GM19395 (cell line): ENCODE results near the gene TEX12.
"Not testable (repeated sequence)": the region's sequence is repeated elsewhere in the genome, so short reads cannot be mapped to it uniquely, and the experiment has no call there.

Experiments
- ATAC-seq: cut with Tn5 transposase; IDR thresholded peaks from one replicate; pipeline ENCODE4 v1.9.1; 2021; ENCODE audit warnings: mild to moderate bottlenecking, moderate library complexity; ENCODE audit not compliant: unreplicated experiment

The TEX12 gene

DNA sequence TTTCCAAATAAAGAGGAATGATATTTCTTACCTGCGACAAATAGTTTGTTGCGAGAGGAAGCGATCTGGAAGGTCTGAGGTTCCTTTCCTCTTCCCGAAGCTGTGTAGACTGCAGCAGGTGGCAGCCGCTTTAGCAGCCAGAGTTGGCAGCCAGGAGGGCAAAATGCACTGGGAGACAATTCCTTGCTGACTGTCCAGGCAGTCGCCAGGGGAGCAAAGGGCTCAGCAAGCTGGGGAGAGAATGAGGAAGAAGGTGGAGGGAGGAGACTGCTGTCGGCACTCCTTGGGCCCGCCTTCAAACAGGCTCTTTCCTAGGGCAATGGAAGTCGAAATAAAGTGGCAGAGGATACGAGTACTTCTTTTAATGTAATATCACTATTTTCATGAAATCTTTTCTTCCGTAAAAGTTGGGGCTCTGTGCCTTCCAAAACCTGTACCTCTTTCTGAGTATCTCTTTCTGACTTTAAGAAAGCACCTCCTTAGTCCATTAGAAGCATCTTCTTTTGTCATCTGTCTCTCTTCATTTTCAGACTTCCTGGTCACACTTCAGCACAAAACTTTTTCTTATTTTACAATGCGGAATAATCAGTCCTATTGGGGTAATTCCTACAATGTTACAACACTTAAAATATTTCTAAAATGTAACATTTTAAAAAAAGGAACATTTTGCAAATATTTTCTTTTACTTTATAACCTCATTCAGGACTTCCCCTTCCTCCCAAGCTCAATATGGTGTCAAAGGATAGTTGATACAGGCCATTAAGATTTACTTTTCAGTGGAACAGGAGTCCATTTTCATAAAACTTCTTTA lies 3.1 kb upstream of the TEX12 start, which contains the start of gene IL18:
IL18 (minus strand) TSS at position 220 of the 811 bp plus-strand sequence. CDS start 9,041 bp downstream, outside the sequence.
- ATAC-seq = no peak

GRCh38 chr11:112165049-112165448 lies 2.1 kb upstream of the TEX12 start:
- no peak for ATAC-seq

- ATAC-seq = no peak
Measured at GRCh38 chr11:112166562-112166961, 610 bp upstream of the TEX12 start.

DNA sequence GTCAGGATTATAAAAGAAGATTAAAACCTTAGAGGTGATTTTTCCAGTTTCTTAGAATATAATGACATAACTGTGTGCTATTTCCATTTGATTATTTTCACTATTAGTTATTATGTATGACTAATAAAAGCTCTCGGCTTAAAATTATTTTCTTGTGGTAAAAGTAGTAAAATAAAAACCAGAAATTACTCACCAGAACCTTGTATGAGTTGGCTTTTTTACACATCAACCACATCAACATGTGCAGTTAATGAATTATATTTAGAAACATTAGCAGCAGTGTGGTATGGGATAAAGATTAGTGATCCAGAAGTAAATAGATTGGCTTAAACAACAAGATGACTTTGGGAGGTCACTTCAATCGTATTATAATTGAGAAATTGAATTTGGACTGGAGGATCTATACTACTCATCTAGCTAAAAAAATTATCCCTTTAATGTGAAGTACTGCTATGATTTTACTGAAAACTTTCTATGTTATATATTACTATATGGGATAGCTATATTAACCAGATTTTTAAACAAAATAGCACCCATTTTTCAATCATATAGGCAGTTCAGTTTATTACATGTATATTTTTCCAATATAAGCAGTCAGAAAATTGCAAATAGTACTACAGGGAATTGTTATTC lies 5.3 kb downstream of the TEX12 start:
- peak; percentile 68 for ATAC-seq

GRCh38 chr11:112173152-112173551 lies 6.0 kb downstream of the TEX12 start:
- ATAC-seq = no peak

DNA sequence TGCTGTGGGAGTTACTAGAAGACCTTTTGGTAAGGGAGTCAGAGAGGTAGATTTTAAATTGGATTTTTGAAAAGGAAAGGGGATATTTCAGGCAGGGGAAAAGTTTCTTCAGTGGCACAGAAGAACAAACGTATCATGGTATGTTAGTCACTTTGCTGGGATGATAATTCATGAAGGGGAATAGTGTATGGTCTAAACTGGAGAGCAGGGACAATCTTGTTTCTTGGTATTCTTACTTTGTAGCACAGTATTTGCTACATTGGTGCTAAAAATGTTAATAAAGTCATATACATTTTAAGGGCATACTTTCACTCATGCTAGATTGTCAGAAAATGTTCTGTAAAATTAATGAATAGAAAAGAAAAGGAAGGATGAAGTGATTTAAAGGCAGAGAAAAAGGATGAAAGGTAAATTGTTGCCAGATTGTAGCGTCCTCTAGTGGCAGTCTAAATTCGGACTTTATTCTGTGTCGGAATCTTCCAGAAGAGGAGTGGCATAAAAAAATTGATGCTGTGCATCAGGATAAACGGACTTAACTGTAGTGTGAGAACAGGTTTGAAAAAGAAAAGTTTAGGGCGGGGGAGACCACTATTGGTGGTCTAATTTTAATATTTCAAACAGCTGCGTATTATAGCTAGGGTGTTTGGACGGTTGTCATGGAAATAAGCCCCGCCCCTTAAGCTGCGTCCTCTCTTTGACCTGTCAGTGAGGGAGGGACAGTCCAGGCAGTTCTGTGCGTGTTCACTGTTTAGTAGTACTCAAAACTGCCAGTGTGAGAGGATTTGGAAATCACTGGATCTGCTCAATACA lies 7.8 kb downstream of the TEX12 start, which contains the start of gene BCO2:
BCO2 (plus strand) TSS at position 724 of the 810 bp plus-strand sequence. CDS start 90 bp downstream, outside the sequence.
- ATAC-seq = peak; percentile 61

GRCh38 chr11:112175599-112175952 lies 8.4 kb downstream of the TEX12 start:
- ATAC-seq = no peak

DNA sequence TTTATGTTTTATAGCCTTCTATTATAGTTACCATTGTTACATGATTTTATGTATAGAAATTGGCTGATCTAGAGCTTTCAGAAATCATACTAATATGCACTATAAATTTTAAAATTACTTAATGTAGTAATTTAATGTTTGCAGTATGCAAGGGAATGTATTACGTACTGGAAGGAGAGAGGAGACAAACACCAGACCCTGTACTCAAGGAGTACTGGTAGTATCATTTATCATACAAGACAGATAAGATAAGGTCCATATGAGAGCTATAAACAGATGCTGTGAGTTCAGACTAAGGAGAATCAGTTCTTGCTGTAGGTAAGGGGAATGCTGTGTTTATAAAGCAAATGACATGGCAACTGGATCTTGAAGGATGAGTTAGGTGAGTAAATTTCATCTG lies 8.9 kb downstream of the TEX12 start:
- ATAC-seq = no peak

GRCh38 chr11:112177589-112177988 lies 10.4 kb downstream of the TEX12 start:
- no peak for ATAC-seq

GRCh38 chr11:112178428-112178827 lies 11.3 kb downstream of the TEX12 start:
- ATAC-seq = no peak

GRCh38 chr11:112178936-112179335 lies 11.8 kb downstream of the TEX12 start:
- no peak for ATAC-seq

DNA sequence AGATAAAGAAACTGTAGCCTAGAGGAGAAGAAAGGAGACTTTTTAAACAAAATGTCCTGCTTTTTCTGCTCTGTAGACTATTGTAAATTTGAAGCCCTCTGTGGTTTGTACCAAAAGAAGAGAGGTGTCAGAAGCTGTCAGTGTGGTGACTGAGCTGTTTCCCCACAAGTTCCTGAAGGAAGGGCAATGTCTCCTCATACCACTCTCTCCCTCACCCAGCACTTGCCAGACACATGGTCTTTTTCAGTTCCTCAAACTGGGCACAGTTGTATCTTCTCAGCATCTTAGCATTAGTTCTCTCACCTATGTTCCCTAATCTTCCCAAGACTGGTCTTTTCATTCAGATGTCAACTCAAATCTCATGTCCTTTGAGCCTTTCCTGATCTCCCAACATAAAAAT lies 12.4 kb downstream of the TEX12 start:
- ATAC-seq = peak; percentile 70

DNA sequence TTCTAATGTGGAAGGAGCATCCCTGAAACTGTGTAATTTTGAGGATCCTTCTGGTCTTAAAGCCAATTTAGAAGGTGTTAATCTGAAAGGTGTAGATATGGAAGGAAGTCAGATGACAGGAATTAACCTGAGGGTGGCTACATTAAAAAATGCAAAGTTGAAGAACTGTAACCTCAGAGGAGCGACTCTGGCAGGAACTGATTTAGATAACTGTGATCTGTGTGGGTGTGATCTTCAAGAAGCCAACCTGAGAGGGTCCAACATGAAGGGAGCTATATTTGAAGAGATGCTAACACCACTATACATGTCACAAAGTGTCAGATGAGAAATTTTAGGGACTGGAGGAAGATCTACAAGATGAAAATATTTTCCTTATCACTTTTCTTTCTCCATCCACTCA lies 15.7 kb downstream of the TEX12 start:
- no peak for ATAC-seq

DNA sequence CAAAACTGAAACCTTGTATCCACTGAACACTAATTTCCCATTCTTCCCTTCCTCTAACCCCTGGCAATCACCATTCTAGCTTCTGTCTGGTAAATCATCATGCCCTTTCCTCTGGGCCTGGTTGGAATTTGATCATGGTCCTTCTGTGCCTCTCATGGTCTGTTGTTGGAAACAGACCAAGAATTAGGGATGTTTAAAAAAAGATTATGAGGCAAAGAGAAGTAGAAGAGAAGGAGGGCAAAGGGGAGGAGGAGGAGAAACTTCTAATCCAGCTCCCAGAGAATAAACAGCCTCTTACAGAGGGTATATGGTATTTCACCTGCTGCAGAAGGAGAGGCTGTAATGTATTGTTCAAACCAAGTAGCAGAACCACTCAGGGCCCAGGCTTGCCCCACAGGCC lies 18.7 kb downstream of the TEX12 start:
- no peak for ATAC-seq

GRCh38 chr11:112186304-112186703 lies 19.1 kb downstream of the TEX12 start:
- no peak for ATAC-seq

DNA sequence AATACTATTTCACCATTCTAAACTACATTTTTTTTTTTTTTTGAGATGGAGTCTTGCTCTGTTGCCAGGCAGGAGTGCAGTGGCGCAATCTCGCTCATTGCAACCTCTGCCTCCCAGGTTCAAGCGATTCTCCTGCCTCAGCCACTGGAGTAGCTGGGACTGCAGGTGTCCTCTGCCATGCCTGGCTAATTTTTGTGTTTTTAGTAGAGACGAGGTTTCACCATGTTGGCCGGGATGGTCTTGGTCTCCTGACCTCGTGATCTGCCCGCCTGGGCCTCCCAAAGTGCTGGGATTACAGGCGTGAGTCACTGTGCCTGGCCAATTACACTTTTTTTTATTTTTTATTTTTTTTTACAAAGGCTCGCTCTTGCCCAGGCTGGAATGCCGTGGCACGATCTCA lies 27.9 kb downstream of the TEX12 start:
- not testable (repeated sequence) for ATAC-seq

DNA sequence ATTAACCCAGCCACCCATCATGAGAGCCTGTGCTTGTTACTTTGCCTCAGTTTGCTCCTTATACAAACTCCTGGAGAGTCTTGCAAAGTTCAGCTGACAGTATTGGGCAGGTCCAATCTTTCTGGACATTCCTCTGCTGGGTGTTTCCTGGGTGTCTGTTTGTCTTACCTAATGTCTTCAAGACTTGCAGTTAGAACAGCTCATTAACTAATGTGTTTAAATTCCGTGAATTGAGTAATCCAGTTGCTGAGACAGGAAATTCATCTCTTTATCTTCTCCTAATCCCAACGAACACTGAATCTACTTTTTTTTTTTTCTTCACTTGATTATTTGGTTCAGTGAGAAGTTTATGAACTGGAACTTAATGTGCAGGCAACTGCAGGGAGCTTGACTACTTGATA lies 28.8 kb downstream of the TEX12 start:
- ATAC-seq = no peak

GRCh38 chr11:112196519-112197087 lies 29.4 kb downstream of the TEX12 start:
- no peak for ATAC-seq

GRCh38 chr11:112199101-112199500 lies 31.9 kb downstream of the TEX12 start:
- not testable (repeated sequence) for ATAC-seq

DNA sequence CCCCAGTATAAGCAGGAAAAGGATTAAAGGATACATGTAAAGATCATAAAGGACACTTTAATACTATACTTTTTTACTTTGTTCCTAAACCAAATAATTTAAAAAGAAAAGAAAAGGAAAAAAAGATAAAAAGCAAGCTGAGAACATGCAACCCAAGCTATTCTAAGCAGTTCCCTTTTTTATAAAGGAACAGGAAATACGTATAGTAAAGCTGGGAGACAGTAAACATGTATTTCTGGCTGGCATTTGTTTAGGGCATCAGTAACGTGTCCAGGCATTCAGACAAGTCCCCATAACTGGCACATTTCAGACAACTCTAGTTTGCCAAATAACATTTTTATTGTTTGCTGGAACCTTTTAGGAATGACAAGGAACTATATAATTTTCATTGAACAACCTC lies 33.1 kb downstream of the TEX12 start:
- ATAC-seq = no peak

DNA sequence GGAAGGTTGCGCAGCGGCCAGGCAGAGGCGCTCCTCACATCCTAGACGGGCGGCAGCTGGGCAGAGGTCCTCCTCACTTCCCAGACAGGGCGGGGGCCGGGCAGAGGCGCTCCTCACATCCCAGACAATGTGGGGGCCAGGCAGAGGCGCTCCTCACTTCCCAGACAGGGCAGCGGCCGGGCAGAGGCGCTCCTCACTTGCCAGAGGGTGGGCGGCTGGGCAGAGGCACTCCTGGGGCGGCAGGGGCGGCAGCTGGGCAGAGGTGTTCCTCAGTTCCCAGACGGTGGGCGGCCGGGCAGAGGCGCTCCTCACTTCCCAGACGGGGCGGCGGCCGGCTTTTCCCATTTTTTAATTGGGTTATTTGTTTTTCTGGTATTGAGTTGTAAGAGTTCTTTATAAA lies 38.9 kb downstream of the TEX12 start:
- ATAC-seq = no peak
